Omental fat pad (tissue), 4 donors: ENCODE results near the gene C11orf24. TPM values are rescaled to one million over a fixed set of nuclear protein-coding genes. Genes with fewer than 3 reads are reported as not detected.

ENCODE experiments used
- ATAC-seq: fragments of 150-250 bp; one replicate; pipeline ENCODE4 v1.9.1; 2016; ENCODE audit warnings: mild to moderate bottlenecking, moderate library complexity; ENCODE audit not compliant: low FRiP score
- DNase-seq: peaks from one replicate; pipeline ENCODE4 v3.0.0-alpha.2; 2019; ENCODE audit warnings: low spot score
- CTCF ChIP-seq, 3 donors: fragments of 450-650 bp; IDR thresholded peaks; one replicate each; pipeline ENCODE4 v1.5.1; 2016 to 2017; ENCODE audit warnings: antibody characterized with exemption in 3 of 3, mild to moderate bottlenecking in 3 of 3, moderate library complexity in 2 of 3
- total RNA-seq, 4 donors: library from RNA; depleted of rRNA; stranded (reverse); fragments of >200 nt; gene quantifications; one replicate each; pipeline ENCODE4 v1.1.0, GENCODE V29; 2016

C11orf24 gene
- total RNA-seq, 4 donors from 2014 or later, result 16.4 to 31.2 (median 23.8) TPM

GRCh38 chr11:68269414-68270081 is 2.2 kb downstream of the C11orf24 start:
- no peak for DNase-seq
- TF ChIP-seq CTCF (IDR thresholded peaks at IDR 0.05), result no peak
- ATAC-seq, result no peak

- DNase-seq, result no peak
- ATAC-seq, result no peak
Measured at GRCh38 chr11:68267881-68268240, 3.9 kb downstream of the C11orf24 start.

GRCh38 chr11:68266936-68267880 is 4.6 kb downstream of the C11orf24 start:
- DNase-seq, result no peak
- no peak for ATAC-seq
- no peak for TF ChIP-seq CTCF (IDR thresholded peaks at IDR 0.05)

More at GRCh38 chr11:68267881-68268240, 3.9 kb downstream of the C11orf24 start:
- no peak for TF ChIP-seq CTCF (IDR thresholded peaks at IDR 0.05)

GRCh38 chr11:68266121-68266891 is 5.5 kb downstream of the C11orf24 start:
- TF ChIP-seq CTCF (IDR thresholded peaks at IDR 0.05), result no peak
- no peak for ATAC-seq
- no peak for DNase-seq

GRCh38 chr11:68264741-68265540 is 6.8 kb downstream of the C11orf24 start:
- TF ChIP-seq CTCF (IDR thresholded peaks at IDR 0.05), result no peak
- no peak for ATAC-seq

GRCh38 chr11:68264244-68264643 is 7.5 kb downstream of the C11orf24 start:
- ATAC-seq, result no peak
- DNase-seq, result no peak
- TF ChIP-seq CTCF (IDR thresholded peaks at IDR 0.05), result no peak

More at GRCh38 chr11:68264741-68265540, 6.8 kb downstream of the C11orf24 start:
- DNase-seq, result no peak
